Activated naive CD8-positive, alpha-beta T cell (primary cell): ENCODE data around the gene MYRIP.
"Not testable (repeated sequence)": the region's sequence is repeated elsewhere in the genome, so short reads cannot be mapped to it uniquely, and the experiment has no call there.

Experiments
- H3K27ac Mint-ChIP-seq: one replicate; pipeline ENCODE4 v1.8.0; 2021; ENCODE audit warnings: mixed read lengths
- H3K27me3 Mint-ChIP-seq: one replicate; pipeline ENCODE4 v1.8.0; 2021; ENCODE audit warnings: mixed read lengths
- H3K36me3 Mint-ChIP-seq: one replicate; pipeline ENCODE4 v1.8.0; 2021; ENCODE audit warnings: mixed read lengths
- H3K4me1 Mint-ChIP-seq: one replicate; pipeline ENCODE4 v1.8.0; 2021; ENCODE audit warnings: low read depth, mixed read lengths
- H3K4me3 Mint-ChIP-seq: one replicate; pipeline ENCODE4 v1.8.0; 2021; ENCODE audit warnings: mild to moderate bottlenecking, mixed read lengths
- H3K9me3 Mint-ChIP-seq: one replicate; pipeline ENCODE4 v1.8.0; 2021; ENCODE audit warnings: low read depth, mixed read lengths

MYRIP gene

DNA sequence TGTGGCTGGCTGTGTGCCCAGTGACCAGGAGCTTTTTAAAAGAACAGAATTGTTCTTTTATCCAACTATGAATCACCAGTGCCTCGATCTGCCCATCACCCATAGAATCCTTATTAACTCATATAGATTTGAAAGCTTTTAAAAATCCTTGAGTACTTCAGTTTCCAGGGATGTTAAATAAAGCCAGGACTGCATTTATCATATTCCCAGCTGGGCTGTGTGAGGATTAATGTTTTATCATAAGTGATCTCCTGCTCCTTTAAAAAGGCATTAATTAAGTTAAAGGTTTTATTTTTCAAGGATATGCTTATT lies 234.0 kb downstream of the MYRIP start:
- no peaks in the 10 kb centered on the region for H3K4me1 Mint-ChIP-seq
- peaks cover 2% of the 10 kb centered on the region for H3K27me3 Mint-ChIP-seq
- no peaks in the 10 kb centered on the region for H3K36me3 Mint-ChIP-seq
- H3K4me3 Mint-ChIP-seq: no peak overlapping the region
- H3K27ac Mint-ChIP-seq: no peak overlapping the region
- H3K9me3 Mint-ChIP-seq: no peaks in the 10 kb centered on the region

DNA sequence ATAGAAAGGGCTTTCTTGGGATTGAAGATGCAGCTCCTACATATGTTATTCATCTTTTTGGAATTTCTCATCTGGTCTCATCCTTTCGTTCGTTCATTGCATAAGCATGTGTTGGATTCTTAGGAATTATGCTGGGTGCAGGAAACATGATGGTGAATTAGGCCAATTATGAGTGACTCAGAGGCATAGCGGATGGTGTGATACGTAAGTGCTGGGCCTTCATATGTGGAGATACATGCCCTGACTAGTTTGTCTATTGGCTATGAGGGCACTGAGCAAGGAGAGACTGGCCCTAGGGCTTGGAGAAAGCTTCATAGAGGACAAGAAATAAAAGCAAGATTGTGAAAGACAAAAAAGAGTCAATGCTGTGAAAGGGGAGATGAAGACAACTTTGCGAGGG lies 235.1 kb downstream of the MYRIP start:
- no peaks in the 10 kb centered on the region for H3K9me3 Mint-ChIP-seq

DNA sequence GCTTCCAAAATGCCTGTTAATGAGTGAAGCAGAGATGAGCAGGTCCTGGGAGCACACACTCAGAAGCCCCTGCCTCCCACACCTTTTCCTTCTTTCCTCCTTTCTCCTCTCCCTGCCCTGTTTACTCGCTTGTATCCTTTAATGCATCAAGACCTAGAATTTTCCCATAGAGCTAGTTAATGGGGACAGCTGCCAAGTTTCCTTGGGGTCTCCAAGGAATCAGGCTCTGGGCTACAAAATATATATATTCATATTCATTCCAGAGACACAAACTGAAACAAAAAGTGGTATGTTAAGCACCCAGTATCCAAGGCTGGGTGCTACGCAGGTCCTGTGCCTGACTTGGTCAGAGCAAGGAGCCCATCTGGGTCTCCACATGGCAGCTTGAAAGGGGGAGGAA lies 235.6 kb downstream of the MYRIP start:
- Mint-ChIP-seq H3K27me3 (peaks cover 2% of the 10 kb centered on the region), H3K4me1 (no peaks in the 10 kb centered on the region), H3K9me3 (no peaks in the 10 kb centered on the region), H3K4me3 (no peak overlapping the region), H3K36me3 (no peaks in the 10 kb centered on the region), H3K27ac (no peak overlapping the region)

More for the DNA sequence above, 235.1 kb downstream of the MYRIP start:
- Mint-ChIP-seq H3K27ac (no peak overlapping the region), H3K4me3 (no peak overlapping the region), H3K4me1 (no peaks in the 10 kb centered on the region), H3K27me3 (peaks cover 2% of the 10 kb centered on the region), H3K36me3 (no peaks in the 10 kb centered on the region)

DNA sequence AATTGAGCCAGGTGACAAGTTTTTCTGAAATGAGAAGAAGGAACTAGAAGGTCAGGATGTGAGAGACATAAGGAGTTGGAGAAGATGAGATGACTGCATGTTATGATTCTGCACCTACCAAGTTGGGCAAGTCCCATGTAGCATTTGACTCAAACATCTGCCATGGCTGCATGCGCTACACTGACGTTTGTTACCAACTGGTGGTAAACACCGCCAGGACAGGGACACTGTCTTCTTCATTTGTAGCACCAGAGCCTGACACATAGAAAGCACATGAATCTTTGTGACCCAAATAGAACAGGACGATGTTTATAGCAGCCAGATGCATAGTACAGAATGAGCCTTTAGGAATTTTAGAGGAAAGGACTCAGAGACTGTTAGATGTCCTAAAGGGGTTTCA lies 236.7 kb downstream of the MYRIP start:
- Mint-ChIP-seq H3K4me1 (no peaks in the 10 kb centered on the region), H3K36me3 (no peaks in the 10 kb centered on the region), H3K27ac (no peak overlapping the region), H3K9me3 (no peaks in the 10 kb centered on the region), H3K27me3 (peaks cover 2% of the 10 kb centered on the region), H3K4me3 (no peak overlapping the region)

DNA sequence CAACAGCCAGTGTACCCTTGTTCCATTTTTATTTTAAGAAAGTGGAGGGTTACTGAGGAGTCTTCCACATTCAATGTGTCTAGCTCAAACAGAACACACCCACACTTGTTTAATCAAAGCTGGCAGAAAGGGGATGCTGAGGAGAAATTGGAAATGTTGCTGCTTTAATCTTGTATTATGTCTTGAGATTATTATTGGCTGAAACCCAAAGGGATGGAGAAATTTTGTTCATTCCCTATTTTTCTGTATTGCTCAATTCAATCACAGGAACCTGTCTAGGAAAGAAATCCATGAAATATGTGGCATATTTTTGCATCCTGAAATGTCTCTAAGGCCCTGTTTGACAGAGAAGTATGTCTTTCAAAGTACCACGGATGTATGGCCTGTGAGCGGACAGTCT lies 238.0 kb downstream of the MYRIP start:
- no peaks in the 10 kb centered on the region for H3K36me3 Mint-ChIP-seq
- H3K4me1 Mint-ChIP-seq: no peaks in the 10 kb centered on the region
- no peak overlapping the region for H3K4me3 Mint-ChIP-seq

DNA sequence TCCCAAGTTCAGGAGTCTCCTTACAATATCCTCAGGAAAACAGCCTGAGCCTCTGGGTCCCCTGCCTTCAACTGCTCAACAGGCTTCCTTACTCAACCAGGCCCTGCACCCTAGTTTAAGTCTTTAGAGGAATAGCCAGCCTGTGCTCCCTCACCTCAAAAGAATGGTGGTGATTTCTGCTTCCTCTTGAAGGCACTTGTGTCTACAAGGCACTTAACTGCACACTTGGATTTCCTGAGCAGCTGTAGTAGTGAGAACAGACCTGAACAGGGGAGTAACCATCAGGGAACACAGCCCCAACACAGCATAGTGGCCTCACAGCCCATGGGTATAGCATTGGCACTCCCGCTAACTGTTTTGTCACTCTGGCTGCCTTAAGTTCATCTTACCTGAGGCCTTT lies 244.3 kb downstream of the MYRIP start:
- Mint-ChIP-seq H3K9me3 (no peaks in the 10 kb centered on the region), H3K27me3 (peaks cover 4% of the 10 kb centered on the region), H3K4me1 (no peaks in the 10 kb centered on the region), H3K27ac (no peak overlapping the region), H3K36me3 (no peaks in the 10 kb centered on the region), H3K4me3 (no peak overlapping the region)

More for the DNA sequence above, 238.0 kb downstream of the MYRIP start:
- Mint-ChIP-seq H3K27me3 (peaks cover 2% of the 10 kb centered on the region), H3K27ac (no peak overlapping the region), H3K9me3 (no peaks in the 10 kb centered on the region)

DNA sequence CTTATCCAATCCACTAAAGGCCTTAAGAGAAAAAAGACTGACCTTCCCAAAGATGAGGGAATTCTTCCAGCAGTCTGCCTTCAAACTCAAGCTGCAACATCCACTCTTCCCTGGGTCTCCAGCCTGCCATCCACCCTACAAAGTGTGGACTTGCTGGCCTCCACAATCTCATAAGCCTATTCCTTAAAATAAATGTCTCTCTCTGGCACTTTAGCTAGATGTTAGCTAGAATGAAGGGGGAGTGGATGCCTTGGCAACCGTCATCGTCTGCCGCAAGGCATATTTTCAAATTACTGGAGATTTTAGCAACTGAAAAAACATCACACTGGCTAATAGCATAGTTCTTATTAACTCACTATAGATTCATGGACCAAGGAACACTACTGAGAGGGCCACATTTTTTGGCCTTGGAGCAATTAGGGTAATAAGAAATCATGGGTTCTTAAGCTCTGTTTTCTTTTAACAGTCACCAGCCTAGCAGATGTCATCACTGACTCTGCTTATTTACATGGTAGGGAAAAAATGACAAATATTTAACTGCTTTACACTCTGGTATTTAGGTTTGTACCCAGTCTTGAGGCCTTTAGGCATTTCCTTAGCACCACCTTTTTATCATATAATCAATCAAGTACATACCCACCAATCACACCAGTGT lies 245.3 kb downstream of the MYRIP start:
- H3K27me3 Mint-ChIP-seq: peaks cover 4% of the 10 kb centered on the region
- no peak overlapping the region for H3K4me3 Mint-ChIP-seq
- no peaks in the 10 kb centered on the region for H3K9me3 Mint-ChIP-seq
- no peaks in the 10 kb centered on the region for H3K36me3 Mint-ChIP-seq
- H3K4me1 Mint-ChIP-seq: no peaks in the 10 kb centered on the region
- no peak overlapping the region for H3K27ac Mint-ChIP-seq

DNA sequence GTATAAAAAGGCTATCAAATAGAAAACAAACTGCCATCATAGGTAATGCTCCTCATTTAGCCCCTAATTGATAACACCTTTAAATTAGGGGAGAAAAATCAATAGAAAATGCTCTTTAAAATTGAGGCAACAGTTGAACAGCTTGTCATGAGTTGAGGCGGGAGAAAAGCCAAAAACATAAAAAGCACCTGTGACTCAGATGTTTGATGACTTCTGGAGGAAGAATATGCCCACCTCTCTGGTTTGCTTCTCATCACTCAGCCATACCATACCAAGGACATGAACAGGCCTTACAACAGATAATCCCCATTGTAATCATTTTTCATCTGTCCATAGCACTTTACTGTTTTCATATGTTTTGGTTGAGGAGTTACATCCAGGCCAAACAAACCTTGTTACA lies 246.0 kb downstream of the MYRIP start:
- no peaks in the 10 kb centered on the region for H3K9me3 Mint-ChIP-seq
- H3K4me3 Mint-ChIP-seq: no peak overlapping the region
- H3K27ac Mint-ChIP-seq: no peak overlapping the region
- no peaks in the 10 kb centered on the region for H3K36me3 Mint-ChIP-seq
- peaks cover 6% of the 10 kb centered on the region for H3K27me3 Mint-ChIP-seq
- no peaks in the 10 kb centered on the region for H3K4me1 Mint-ChIP-seq

DNA sequence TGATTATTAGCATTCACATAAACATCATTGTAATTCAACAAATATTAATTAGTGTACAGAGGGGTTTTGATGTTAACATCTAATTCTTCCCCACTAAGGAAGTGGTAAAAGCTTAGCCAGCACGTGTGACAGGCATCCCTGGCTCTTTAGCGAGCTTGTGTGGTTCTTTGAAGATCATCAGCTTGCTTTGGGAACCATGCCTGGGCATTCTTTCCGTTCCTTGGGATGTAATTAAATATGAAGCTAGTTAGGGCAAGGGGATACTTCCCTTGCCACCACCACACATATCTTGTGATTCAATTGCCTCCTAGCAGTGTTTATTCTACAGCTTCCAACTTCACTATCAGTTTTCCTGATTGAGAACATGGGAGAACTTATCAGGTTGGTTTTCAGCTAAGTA lies 246.5 kb downstream of the MYRIP start:
- no peaks in the 10 kb centered on the region for H3K9me3 Mint-ChIP-seq
- H3K4me3 Mint-ChIP-seq: no peak overlapping the region
- peaks cover 6% of the 10 kb centered on the region for H3K27me3 Mint-ChIP-seq
- no peak overlapping the region for H3K27ac Mint-ChIP-seq
- no peaks in the 10 kb centered on the region for H3K4me1 Mint-ChIP-seq
- H3K36me3 Mint-ChIP-seq: no peaks in the 10 kb centered on the region

DNA sequence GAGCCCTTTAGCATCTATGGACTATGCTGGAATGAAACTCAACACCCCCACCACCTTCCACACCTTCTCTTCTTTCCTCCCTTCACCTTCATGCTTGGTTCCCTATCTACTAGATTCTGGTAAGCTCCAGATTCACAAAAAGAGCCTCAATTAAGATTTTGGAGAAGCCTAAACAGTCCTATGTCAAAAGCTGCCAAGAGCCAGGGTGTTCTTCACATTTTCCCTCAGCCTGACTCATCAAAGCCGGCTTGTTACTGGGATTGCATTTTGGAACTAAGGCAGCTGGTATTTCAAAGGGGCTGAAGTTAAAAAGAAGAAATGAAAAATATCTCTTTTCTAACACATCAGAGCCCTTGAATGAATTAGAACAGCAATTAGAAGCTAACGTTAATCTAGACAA lies 247.7 kb downstream of the MYRIP start:
- Mint-ChIP-seq H3K27ac (no peak overlapping the region), H3K27me3 (peaks cover 9% of the 10 kb centered on the region), H3K36me3 (no peaks in the 10 kb centered on the region), H3K4me1 (no peaks in the 10 kb centered on the region), H3K4me3 (no peak overlapping the region), H3K9me3 (no peaks in the 10 kb centered on the region)

DNA sequence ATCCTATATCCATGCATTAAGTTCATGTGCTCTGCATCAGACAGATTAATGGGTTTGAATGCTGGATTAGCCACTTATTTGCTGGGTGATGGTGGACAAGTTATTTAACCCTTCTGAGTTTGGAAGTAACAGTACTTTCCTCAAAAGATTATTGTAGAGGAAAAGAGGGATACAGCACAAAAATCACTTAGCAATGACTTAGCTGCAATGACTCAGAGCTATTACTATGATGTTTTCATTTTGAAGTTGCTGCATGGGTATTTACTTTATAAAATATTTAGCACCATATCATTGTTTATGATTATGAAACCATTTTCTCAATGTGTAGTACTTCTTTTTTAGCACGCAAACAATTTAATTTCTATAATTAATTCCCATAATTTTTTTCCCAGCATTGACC lies 248.4 kb downstream of the MYRIP start:
- peaks cover 9% of the 10 kb centered on the region for H3K27me3 Mint-ChIP-seq
- H3K27ac Mint-ChIP-seq: no peak overlapping the region
- no peaks in the 10 kb centered on the region for H3K4me1 Mint-ChIP-seq
- no peaks in the 10 kb centered on the region for H3K9me3 Mint-ChIP-seq
- H3K36me3 Mint-ChIP-seq: no peaks in the 10 kb centered on the region
- no peak overlapping the region for H3K4me3 Mint-ChIP-seq

DNA sequence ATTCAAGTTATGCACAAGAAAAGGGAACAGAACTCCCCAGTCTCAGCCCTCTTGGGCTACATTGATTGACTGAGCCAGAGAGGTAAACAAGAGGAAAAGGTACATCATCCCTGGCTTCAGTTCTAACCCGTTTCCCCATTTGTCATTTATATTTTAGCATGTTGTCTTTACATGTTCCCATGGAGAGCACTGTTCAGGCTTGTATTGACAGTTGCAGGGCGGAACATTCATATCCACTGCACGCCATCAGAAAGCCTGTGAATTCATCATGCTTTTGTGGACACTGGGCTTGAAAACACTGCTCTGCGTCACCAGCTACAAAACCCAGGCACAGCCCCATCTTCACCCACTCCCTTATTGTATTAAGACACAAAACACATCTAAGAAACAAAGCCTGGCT lies 259.2 kb downstream of the MYRIP start:
- H3K36me3 Mint-ChIP-seq: no peaks in the 10 kb centered on the region
- no peak overlapping the region for H3K4me3 Mint-ChIP-seq
- H3K9me3 Mint-ChIP-seq: no peaks in the 10 kb centered on the region

DNA sequence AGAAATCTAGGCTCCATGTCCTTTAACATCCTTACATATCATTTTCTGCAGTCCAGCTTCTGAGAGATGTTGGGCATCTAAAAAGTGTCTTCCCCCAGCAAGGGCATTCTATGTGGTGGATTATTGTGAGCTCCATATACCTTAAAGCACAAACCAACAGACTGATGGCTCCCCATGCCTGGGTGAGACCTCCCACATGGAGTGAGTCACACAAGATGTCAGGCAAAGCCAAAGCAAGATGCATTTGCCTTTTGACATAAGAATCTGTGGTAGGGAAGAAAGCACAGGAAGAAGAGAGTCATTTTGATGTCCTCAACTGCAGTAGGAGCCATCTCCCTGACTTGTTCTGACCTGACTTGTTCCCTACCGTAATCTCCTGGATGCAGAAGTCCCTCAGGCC lies 261.4 kb downstream of the MYRIP start:
- Mint-ChIP-seq H3K4me3 (no peak overlapping the region), H3K36me3 (no peaks in the 10 kb centered on the region), H3K4me1 (no peaks in the 10 kb centered on the region), H3K9me3 (no peaks in the 10 kb centered on the region), H3K27me3 (no peaks in the 10 kb centered on the region), H3K27ac (no peak overlapping the region)

More for the DNA sequence above, 259.2 kb downstream of the MYRIP start:
- Mint-ChIP-seq H3K4me1 (no peaks in the 10 kb centered on the region), H3K27ac (no peak overlapping the region), H3K27me3 (no peaks in the 10 kb centered on the region)

DNA sequence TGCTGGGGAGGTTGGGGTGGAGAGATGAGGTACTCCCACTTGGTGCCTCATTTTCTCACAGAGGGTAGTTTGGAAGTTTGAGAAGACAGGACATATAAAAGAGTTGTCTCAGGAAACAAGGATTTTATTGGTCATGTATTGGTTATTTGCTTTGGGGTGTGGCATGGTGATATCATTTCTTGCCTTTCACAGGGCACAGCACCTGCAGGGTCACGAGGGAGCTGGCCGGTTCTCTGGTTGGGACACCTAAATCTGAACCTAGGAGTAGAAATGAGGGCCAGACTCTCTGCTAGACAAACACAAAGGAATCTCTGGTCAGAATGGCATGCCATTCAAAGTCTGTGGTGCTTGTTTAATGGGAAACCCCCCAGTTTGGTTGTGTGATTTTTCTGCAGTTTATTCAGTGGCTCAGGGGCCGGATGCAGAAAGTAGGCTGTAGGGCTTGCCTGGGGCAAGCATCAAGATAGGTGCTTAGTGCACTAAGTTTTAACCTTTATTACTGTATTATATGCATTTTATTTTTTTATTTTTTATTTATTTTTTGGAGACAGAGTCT lies 262.4 kb downstream of the MYRIP start:
- no peaks in the 10 kb centered on the region for H3K4me1 Mint-ChIP-seq
- H3K27me3 Mint-ChIP-seq: no peaks in the 10 kb centered on the region
- no peaks in the 10 kb centered on the region for H3K36me3 Mint-ChIP-seq
- no peak overlapping the region for H3K4me3 Mint-ChIP-seq
- no peak overlapping the region for H3K27ac Mint-ChIP-seq
- H3K9me3 Mint-ChIP-seq: no peaks in the 10 kb centered on the region

DNA sequence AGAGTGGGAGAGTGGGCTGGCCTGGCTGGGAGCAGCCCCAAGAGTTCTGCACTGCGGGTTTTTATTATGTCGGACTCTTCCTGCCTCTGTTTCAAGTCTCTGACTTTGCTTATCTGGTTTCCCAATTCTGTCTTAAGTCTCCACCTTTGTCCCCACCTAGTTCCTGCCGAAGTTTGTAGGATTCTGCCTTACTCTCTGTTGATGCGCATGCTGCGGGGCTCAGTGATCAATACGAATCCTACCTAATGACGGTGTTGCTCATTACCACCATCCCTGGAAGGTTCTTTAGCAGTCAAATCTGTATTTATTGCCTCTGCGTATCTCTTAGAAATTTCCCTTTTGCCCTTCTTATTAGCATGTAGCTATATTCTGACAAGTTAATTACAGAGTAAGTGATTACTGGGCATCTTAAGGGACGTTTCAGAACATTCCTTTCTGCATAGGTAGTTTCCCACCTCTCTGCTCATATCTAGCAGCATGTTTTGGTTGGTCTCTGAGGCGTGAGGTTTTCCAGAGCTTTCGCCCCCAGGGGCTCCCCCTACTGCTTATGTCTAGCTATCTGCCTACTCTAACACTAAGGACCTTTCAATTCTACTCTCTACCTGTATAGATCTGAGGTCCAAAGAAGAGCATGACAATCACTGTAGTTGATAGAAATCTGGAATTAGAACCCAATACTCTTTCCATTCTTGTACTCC lies 264.1 kb downstream of the MYRIP start:
- H3K27me3 Mint-ChIP-seq: no peaks in the 10 kb centered on the region
- no peaks in the 10 kb centered on the region for H3K36me3 Mint-ChIP-seq

DNA sequence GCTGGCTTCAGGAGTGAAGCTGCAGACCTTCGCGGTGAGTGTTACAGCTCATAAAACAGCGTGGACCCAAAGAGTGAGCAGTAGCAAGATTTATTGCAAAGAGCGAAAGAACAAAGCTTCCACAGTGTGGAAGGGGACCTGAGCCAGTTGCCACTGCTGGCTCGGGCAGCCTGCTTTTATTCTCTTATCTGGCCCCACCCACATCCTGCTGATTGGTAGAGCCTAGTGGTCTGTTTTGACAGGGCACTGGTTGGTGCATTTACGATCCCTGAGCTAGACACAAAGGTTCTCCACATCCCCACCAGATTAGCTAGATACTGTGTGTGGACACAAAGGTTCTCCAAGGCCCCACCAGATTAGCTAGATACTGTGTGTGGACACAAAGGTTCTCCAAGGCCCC lies 267.7 kb downstream of the MYRIP start:
- H3K36me3 Mint-ChIP-seq, H3K4me1 Mint-ChIP-seq, H3K4me3 Mint-ChIP-seq, H3K27ac Mint-ChIP-seq, H3K27me3 Mint-ChIP-seq: not testable (repeated sequence)
- peaks cover 10% of the 10 kb centered on the region for H3K9me3 Mint-ChIP-seq

More for the DNA sequence above, 264.1 kb downstream of the MYRIP start:
- H3K4me3 Mint-ChIP-seq: no peak overlapping the region
- H3K9me3 Mint-ChIP-seq: no peaks in the 10 kb centered on the region
- no peak overlapping the region for H3K27ac Mint-ChIP-seq
- no peaks in the 10 kb centered on the region for H3K4me1 Mint-ChIP-seq
